HFF-Myc (cell line): Measurements from ENCODE around the gene PBX2.

Experiments
- DNase-seq: peaks from one replicate; pipeline ENCODE4 v3.0.0-alpha.2; 2011; ENCODE audit warnings: low read depth; ENCODE audit errors: extremely low read depth
- H3K4me3 ChIP-seq: replicated peaks from 2 replicates; pipeline ENCODE4 v1.5.1; 2011; ENCODE audit warnings: low read depth, mild to moderate bottlenecking, control low read depth, low read length
- CTCF ChIP-seq: IDR thresholded peaks from 2 replicates; pipeline ENCODE4 v1.5.1; 2012; ENCODE audit warnings: mild to moderate bottlenecking, low read depth, low read length, control low read depth; ENCODE audit errors: missing control alignments

Gene PBX2

GRCh38 chr6:32204268-32204715 is 14.3 kb upstream of the PBX2 start:
- DNase-seq: no peak
- no peak for TF ChIP-seq CTCF

GRCh38 chr6:32203426-32204267 is 13.6 kb upstream of the PBX2 start:
- H3K4me3 ChIP-seq: no peak overlapping the region
- no peak for DNase-seq
- no peak for TF ChIP-seq CTCF

More at GRCh38 chr6:32204268-32204715, 14.3 kb upstream of the PBX2 start:
- H3K4me3 ChIP-seq: no peak overlapping the region

GRCh38 chr6:32202186-32202585 is 12.2 kb upstream of the PBX2 start:
- TF ChIP-seq CTCF: no peak
- no peak overlapping the region for H3K4me3 ChIP-seq
- no peak for DNase-seq

- DNase-seq: no peak
- H3K4me3 ChIP-seq: no peak overlapping the region
- no peak for TF ChIP-seq CTCF
Observed at GRCh38 chr6:32200711-32201475, 10.9 kb upstream of the PBX2 start.

GRCh38 chr6:32198866-32199265 is 8.9 kb upstream of the PBX2 start:
- TF ChIP-seq CTCF: no peak
- DNase-seq: no peak
- no peak overlapping the region for H3K4me3 ChIP-seq

- no peak for TF ChIP-seq CTCF
- H3K4me3 ChIP-seq: no peak overlapping the region
- DNase-seq: no peak
Observed at GRCh38 chr6:32198345-32198696, 8.3 kb upstream of the PBX2 start.
